Esophagus muscularis mucosa (tissue), 4 donors: ENCODE data around the gene OAF.

Experiments used
- EP300 ChIP-seq: sonication (generic); formaldehyde crosslinking; IDR thresholded peaks from one replicate; pipeline ENCODE4 v1.6.1; 2017; ENCODE audit warnings: antibody characterized with exemption
- POLR2A ChIP-seq: fragments of 450-650 bp; IDR thresholded peaks from one replicate; pipeline ENCODE4 v1.6.1; 2017; ENCODE audit warnings: antibody characterized with exemption, moderate library complexity, mild to moderate bottlenecking, low read depth
- POLR2AphosphoS5 ChIP-seq, 2 donors: sonication (generic); formaldehyde crosslinking; IDR thresholded peaks; one replicate each; pipeline ENCODE4 v1.6.1; 2017; ENCODE audit warnings: antibody characterized with exemption in 2 of 2
- TF ChIP-seq, protein P1 (sequence below), 3 experiments: fragments of 200-600 bp in 2 of 3; fragments of 450-650 bp in 1 of 3; sonication (generic) in 2 of 3; IDR thresholded peaks; one replicate each; pipeline ENCODE4 v1.5.1; 2017 to 2019; ENCODE audit warnings: antibody characterized with exemption in 3 of 3, mild to moderate bottlenecking in 2 of 3, moderate library complexity in 1 of 3

DNA sequence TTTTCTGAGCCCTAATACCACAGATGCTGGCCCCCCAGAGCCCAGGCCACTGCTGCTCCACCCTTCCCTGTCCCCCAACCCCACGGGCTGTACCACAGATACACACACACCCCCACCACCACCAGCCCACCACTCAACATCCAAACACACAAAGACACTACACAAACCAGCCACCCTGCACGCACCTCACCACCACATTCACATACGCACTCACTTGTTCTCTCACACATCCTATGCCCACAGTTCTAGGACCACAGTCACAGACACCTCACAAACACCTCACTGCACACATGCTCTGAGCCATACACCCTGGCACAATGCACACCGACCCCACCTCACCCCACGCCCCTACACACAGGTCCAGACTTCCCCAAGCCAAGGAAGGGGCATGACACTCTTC is 22.5 kb upstream of the OAF start:
- no peak for TF ChIP-seq POLR2A
- TF ChIP-seq, protein P1, sequence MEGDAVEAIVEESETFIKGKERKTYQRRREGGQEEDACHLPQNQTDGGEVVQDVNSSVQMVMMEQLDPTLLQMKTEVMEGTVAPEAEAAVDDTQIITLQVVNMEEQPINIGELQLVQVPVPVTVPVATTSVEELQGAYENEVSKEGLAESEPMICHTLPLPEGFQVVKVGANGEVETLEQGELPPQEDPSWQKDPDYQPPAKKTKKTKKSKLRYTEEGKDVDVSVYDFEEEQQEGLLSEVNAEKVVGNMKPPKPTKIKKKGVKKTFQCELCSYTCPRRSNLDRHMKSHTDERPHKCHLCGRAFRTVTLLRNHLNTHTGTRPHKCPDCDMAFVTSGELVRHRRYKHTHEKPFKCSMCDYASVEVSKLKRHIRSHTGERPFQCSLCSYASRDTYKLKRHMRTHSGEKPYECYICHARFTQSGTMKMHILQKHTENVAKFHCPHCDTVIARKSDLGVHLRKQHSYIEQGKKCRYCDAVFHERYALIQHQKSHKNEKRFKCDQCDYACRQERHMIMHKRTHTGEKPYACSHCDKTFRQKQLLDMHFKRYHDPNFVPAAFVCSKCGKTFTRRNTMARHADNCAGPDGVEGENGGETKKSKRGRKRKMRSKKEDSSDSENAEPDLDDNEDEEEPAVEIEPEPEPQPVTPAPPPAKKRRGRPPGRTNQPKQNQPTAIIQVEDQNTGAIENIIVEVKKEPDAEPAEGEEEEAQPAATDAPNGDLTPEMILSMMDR (IDR thresholded peaks at IDR 0.05) = no peak
- TF ChIP-seq EP300 = no peak
- TF ChIP-seq POLR2AphosphoS5 (IDR thresholded peaks at IDR 0.05) = no peak
